ENCODE measurements around the gene ARL6IP6.
A peak's percentile ranks its signal among the peaks of the same experiment; 100 is the strongest.
"Not testable (repeated sequence)": the region's sequence is repeated elsewhere in the genome, so short reads cannot be mapped to it uniquely, and the experiment has no call there.

Gene ARL6IP6

GRCh38 chr2:152723918-152724317 lies 5.5 kb downstream of the ARL6IP6 start:
- no peak for DNase-seq

DNA sequence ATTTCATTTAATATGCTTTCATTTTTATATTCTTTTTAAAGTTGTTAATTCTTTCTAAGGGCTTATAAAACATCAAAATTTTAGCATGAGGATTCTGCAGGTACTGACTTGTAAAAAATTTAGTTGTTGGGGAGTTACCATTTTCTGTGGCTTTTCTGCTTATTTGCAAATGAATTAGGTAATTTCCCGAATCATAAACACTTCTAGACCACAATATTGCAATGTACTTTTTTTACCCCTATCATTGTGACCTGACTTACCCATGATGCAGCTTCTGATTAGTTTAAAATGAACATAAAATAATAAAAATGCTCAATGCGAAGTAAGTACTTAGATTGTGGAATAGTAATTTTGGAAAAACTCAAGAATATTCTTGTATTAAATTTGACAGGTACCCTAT lies 11.4 kb downstream of the ARL6IP6 start:
- DNase-seq = no peak

- no peak for DNase-seq
These were observed 12.3 kb downstream of the ARL6IP6 start for GRCh38 chr2:152730591-152731333.

DNA sequence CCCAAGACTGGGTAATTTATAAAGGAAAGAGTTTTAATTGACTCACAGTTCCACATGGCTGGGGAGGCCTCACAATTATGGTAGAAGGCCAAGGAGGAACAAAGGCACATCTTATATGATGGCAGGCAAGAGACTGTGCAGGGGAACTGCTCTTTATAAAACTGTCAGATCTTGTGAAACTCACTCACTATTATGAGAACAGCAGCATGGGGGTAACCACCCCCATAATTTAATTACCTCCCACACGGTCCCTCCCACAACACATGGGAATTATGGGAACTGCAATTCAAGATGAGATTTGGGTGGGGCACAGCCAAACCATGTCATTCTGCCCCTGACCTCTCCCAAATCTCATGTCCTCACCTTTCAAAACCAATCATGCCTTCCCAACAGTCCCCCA lies 19.1 kb downstream of the ARL6IP6 start:
- not testable (repeated sequence) for DNase-seq

DNA sequence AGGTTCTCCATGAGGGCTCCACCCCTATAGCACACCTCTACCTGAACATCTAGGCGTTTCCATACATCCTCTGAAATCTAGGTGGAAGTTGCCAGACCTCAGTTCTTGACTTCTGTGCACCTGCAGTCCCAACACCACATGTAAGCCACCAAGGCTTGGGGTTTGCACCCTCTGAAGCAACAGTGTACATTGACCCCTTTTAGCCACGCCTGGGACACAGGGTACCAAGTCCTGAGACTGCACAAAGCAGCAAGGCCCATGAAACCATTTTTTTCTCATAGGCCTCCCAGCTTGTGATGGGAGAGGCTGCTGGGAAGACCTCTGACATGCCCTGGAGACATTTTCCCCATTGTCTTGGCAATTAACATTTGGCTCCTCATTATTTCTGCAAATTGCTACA lies 20.0 kb downstream of the ARL6IP6 start:
- DNase-seq = no peak

DNA sequence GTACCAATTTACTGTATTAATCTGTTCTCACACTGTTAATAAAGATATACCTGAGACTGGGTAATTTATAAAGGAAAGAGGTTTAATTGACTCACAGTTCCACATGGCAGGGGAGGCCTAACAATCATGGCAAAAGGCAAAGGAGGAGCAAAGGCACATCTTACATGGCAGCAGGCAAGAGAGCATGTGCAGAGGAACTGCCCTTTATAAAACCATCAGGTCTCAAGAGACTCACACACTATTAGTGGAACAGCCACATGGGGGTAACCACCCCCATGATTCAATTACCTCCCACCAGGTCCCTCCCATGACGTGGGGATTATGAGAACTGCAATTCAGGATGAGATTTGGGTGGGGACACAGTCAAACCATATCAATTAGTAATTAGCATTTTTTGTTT lies 21.3 kb downstream of the ARL6IP6 start:
- not testable (repeated sequence) for DNase-seq

DNA sequence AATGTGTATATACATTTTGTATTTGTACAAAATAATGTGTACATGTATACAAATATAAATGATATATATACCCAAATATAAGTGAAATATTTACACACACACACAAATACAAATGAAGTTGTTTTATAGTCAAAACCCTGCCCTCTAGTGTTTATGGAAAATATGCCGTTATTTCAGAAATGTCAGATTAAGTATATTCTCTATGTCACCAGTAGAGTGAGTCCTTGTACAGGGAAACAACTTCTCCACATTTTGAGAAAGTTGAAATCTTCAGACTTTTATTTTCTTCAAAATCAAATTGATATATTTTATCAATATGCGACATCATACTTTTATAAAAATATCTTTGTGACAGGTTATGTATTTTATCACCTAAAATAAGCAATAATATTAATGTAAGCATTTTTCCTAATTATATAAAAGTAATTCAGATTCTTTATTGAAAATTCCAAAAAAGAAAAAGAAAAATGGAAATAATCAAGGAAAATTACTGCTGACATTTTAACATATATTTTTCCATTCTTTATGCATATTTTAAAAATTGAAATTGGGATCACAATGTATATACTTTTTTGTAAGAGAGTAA lies 22.4 kb downstream of the ARL6IP6 start:
- DNase-seq = peak; percentile 39

- DNase-seq = peak; percentile 35
These were observed 24.6 kb downstream of the ARL6IP6 start for GRCh38 chr2:152743002-152743401.

- not testable (repeated sequence) for DNase-seq
These were observed 29.3 kb downstream of the ARL6IP6 start for GRCh38 chr2:152747751-152748150.

GRCh38 chr2:152755029-152755428 lies 36.6 kb downstream of the ARL6IP6 start:
- peak; percentile 6 for DNase-seq

- DNase-seq = no peak
These were observed 41.1 kb downstream of the ARL6IP6 start for GRCh38 chr2:152759290-152760072.

DNA sequence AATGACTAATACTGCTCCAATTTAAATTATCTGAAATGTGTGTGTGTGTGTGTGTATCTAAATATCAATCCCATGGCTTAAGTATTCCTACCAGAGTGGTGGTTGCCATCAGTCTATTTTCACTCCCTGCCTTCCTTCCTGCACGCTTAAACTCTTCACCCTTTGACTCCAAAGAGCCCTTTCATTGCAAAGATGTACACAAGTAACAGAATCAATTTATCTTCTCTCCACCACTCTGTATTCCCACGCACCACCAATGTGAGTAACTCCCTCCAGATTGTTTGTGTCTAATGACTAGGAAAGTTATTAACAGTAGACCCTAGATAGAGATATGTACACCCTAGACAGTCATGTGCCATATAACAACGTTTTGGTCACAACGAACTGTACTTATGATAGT lies 42.8 kb downstream of the ARL6IP6 start:
- no peak for DNase-seq

DNA sequence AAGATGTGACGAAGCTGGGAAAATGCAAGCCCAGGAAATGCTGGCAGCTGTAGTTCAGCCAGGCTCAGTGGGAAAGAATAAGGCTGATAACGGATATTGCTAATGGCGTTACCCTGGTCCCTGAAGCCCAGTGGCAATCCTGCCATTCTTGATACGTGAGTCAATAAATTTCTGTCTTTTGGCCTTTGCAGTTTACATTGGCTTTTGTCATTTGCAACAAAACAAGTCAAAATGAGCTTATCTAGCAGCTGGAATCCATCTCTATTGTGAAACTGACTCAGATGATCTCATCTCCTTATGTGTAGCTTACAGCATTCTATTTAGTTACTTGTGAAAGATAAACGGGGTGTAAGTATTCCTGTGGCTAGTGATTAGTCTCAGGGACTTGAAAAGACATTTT lies 43.8 kb downstream of the ARL6IP6 start:
- no peak for DNase-seq

- not testable (repeated sequence) for DNase-seq
These were observed 44.8 kb downstream of the ARL6IP6 start for GRCh38 chr2:152763208-152763607.

GRCh38 chr2:152763651-152764050 lies 45.2 kb downstream of the ARL6IP6 start:
- no peak for DNase-seq

DNA sequence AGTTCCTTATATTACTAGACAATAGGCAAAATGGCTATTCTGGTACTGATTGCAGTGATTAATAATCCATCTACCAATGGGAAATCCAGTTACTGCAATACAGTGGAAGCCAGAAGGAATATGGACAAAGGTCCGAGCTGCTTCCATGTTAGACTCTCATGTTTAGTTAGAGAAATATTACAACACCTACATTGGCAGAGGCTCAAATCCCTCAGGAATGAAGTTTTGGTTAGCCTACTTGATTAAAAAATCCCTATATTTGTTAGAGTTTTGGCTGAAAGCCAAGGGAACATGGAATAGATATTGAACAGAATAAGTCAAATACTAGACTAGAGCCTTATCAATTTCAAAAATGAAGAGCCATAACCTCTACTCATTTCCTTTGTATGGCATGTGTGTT lies 48.5 kb downstream of the ARL6IP6 start:
- no peak for DNase-seq

GRCh38 chr2:152781175-152781574 lies 62.8 kb downstream of the ARL6IP6 start:
- no peak for DNase-seq

DNA sequence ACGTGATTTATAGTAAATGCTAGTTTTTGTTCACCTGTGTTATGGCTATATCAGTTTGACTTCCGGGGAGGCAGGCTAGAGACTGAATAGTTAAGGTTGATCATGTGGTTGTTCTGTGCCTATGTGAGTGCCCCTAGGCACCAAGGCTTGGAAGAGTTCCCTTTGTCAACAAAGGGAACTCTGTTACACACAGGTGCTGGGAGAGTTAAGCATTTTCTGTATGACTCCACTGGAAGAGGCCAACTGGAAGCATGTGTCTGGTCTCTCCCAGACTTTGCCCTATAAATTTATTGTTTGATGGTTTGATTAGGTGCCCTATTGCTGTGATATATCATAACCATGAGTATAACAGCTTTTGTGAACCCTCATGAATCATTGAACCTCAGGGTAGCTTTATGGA lies 63.8 kb downstream of the ARL6IP6 start:
- DNase-seq = no peak

DNA sequence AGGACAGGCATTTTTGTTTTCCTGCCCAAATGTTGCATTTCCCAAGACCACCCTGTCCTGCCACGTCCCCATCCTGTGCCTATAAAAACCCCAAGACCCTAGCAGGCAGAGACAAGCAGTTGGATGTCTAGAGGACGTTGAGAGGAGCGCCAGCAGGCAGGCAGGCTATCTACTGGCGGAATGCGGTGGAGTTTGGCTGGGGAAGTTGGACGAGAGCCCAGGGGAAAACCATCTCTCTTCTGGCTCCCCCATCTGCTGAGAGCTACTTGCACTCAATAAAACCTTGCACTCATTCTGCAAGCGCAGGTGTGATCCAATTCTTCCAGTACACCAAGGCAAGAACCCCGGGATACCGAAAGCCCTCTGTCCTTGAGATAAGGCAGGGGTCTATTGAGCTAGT lies 72.5 kb downstream of the ARL6IP6 start:
- DNase-seq = no peak

- DNase-seq = peak; percentile 1
These were observed 73.6 kb downstream of the ARL6IP6 start for GRCh38 chr2:152791979-152792378.

DNA sequence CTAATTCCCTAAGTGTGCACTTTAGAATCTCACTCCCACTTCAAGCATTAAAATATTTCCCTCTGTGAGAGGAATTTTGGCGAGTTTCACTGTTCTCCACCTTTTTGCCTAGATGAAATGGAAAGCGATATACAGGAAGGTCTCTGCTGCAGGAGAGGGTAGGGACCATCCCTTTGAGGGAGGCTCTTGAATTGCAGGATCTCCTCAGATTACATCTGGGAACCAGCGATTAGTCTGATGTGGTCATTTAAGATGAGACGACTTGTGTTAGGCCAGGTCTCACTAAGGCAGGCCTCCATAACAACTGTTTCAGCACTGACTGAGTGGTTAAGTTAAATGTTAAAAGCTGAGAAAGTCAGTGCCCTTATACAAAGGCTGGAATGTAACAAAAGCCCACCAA lies 74.6 kb downstream of the ARL6IP6 start:
- DNase-seq = no peak

GRCh38 chr2:152796941-152797340 lies 78.5 kb downstream of the ARL6IP6 start:
- DNase-seq = no peak

DNA sequence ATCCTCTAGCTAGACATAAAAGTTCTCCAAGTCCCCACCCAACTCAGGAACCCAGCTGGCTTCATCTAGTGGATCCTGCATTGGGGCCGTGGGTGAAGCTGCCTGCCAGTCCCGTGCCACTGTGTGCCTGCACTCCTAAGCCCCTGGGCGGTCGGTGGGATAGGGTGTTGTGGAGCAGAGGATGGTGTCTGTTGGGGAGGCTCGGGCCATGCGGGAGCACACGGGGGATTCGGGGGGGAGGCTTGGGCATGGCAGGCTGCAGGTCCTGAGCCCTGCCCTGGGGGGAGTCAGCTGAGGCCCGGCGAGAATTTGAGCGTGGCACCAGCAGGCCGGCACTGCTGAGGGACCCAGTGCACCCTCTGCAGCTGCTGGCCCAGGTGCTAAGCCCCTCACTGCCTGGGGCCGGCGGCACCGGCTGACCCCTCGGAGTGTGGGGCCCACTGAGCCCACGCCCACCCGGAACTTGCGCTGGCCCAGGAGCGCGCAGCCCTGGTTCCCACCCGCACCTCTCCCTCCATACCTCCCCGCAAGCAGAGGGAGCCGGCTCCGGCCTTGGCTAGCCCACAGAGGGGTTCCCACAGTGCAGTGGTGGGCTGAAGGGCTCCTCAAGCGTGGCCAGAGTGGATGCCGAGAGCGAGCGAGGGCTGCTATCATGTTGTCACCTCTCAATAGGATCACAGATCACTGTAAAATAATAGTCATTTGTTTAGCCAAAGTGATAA lies 86.4 kb downstream of the ARL6IP6 start:
- DNase-seq = no peak
